Ramos (cell line): Measurements from ENCODE around the gene XPO4.

Experiments
- in situ Hi-C: fragments of 300-500 bp; cut with MboI; formaldehyde crosslinking; loops from one replicate; pipeline ENCODE4 v1.14.3; 2022; ENCODE audit warnings: low sequenced_read_pairs; ENCODE audit not compliant: unreplicated experiment

Gene XPO4

GRCh38 chr13:20798027-20798426 is 104.5 kb downstream of the XPO4 start:
- in situ Hi-C loops: no loop called here

- in situ Hi-C loops: no loop called here
Observed at GRCh38 chr13:20796791-20797508, 105.6 kb downstream of the XPO4 start.

GRCh38 chr13:20789665-20790064 is 112.9 kb downstream of the XPO4 start:
- in situ Hi-C loops: no loop called here

- in situ Hi-C loops: no loop called here
Observed at GRCh38 chr13:20788312-20788711, 114.2 kb downstream of the XPO4 start.

- in situ Hi-C loops: no loop called here
Observed at GRCh38 chr13:20787180-20787579, 115.4 kb downstream of the XPO4 start.

- in situ Hi-C loops: no loop called here
Observed at GRCh38 chr13:20782116-20782708, 120.3 kb downstream of the XPO4 start.

- in situ Hi-C loops: no loop called here
Observed at GRCh38 chr13:20780317-20780716, 122.2 kb downstream of the XPO4 start.

GRCh38 chr13:20779405-20779804 is 123.1 kb downstream of the XPO4 start:
- in situ Hi-C loops: no loop called here

- in situ Hi-C loops: no loop called here
Observed at GRCh38 chr13:20778311-20778710, 124.2 kb downstream of the XPO4 start.

- in situ Hi-C loops: no loop called here
Observed at GRCh38 chr13:20776751-20777150, 125.8 kb downstream of the XPO4 start.

- in situ Hi-C loops: no loop called here
Observed at GRCh38 chr13:20775961-20776360, 126.6 kb downstream of the XPO4 start.

GRCh38 chr13:20774746-20775145 is 127.8 kb downstream of the XPO4 start:
- in situ Hi-C loops: no loop called here

GRCh38 chr13:20773194-20774080 is 129.1 kb downstream of the XPO4 start, which contains the start of gene EEF1AKMT1:
EEF1AKMT1 (minus strand) TSS chr13:20773961; CDS start chr13:20757598, 16,363 bp downstream.
- in situ Hi-C loops: no loop called here

GRCh38 chr13:20772401-20773131 is 130.0 kb downstream of the XPO4 start:
- in situ Hi-C loops: no loop called here

GRCh38 chr13:20769834-20770233 is 132.7 kb downstream of the XPO4 start:
- in situ Hi-C loops: no loop called here

- in situ Hi-C loops: no loop called here
Observed at GRCh38 chr13:20769091-20769490, 133.5 kb downstream of the XPO4 start.

GRCh38 chr13:20767309-20767943 is 135.1 kb downstream of the XPO4 start:
- in situ Hi-C loops: no loop called here

GRCh38 chr13:20760872-20761271 is 141.7 kb downstream of the XPO4 start:
- in situ Hi-C loops: no loop called here

GRCh38 chr13:20754009-20754408 is 148.5 kb downstream of the XPO4 start:
- in situ Hi-C loops: no loop called here

- in situ Hi-C loops: no loop called here
Observed at GRCh38 chr13:20749377-20749776, 153.2 kb downstream of the XPO4 start.
